ENCODE results near the gene RET. TPM values are rescaled to one million over a fixed set of nuclear protein-coding genes. Genes with fewer than 3 reads are reported as not detected.

Gene RET
- polyA plus RNA-seq, 3 donors = 0.08 to 0.39 (median 0.14) TPM

DNA sequence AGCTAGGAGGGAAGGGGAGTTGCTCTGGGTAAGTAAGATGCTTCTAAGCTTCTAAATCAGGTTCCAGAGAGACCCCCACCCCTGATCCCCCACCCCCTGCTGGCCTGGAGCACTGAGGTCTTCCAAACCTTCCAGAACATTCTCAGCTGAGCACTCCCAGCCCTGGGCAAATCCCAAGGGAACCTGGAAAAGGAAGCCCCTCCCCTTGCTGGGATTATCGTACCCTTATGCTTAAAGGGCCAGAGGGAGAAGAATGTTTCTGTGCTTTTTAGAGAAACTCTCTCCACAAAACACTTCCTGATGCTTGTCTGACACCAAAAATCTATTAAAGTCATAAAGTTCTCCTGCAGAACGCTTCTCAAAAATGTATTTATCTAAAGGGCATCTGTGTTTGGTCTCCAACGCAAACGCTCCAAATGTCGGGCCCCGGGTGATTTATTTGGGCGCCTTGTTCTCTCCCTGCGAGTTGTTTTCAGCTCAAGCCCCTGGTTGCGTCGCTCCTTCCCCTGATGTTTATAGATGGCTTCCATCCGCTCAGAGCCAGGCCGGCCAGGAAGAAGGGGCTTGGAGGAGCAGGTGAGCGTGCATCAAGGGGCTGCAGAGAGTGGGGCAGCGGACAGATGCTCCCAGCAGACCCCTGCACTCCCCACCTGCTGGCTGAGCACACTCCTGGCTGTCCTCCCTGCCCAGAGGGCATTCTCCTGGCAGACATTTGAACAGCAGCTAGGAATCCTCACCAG, 8.2 kb upstream of the RET start:
- Histone ChIP-seq H3K36me3 (replicated peaks in 1 of 2; ENCODE audit: control insufficient read depth in 1 of 2, insufficient read depth in 2 of 2, low read length in 2 of 2) (no peaks in the 10 kb centered on the region), H3K79me2 (ENCODE audit: insufficient read depth, low read length) (no peaks in the 10 kb centered on the region), H3K27me3 (ENCODE audit: control insufficient read depth in 2 of 2, insufficient read depth in 2 of 2, low read length in 2 of 2) (no peaks in the 10 kb centered on the region), H2AFZ (ENCODE audit: insufficient read depth, low read depth, low read length, poor library complexity, severe bottlenecking) (no peak overlapping the region), H3K4me1 (ENCODE audit: control insufficient read depth in 1 of 2, insufficient read depth in 2 of 2, low read length in 2 of 2) (no peaks in the 10 kb centered on the region), H3K9me3 (replicated peaks in 1 of 2; ENCODE audit: control insufficient read depth in 1 of 2, insufficient read depth in 1 of 2, low read length in 2 of 2) (no peaks in the 10 kb centered on the region), H3K4me2 (replicated peaks; ENCODE audit: extremely low read depth, low read length, poor library complexity, severe bottlenecking) (no peak overlapping the region), H3K27ac (ENCODE audit: low read depth in 1 of 2, low read length in 2 of 2) (no peak overlapping the region), H4K20me1 (ENCODE audit: insufficient read depth, low read length) (no peaks in the 10 kb centered on the region), H3K4me3 (replicated peaks in 1 of 3; ENCODE audit: low read depth in 2 of 3, low read length in 3 of 3) (no peak overlapping the region), H3K9ac (ENCODE audit: insufficient read depth, low read length, poor library complexity, severe bottlenecking) (no peak overlapping the region)
- 98% methylated on average over 8 of the region's 14 CpGs for WGBS (ENCODE audit: insufficient coverage)
- Mint-ChIP-seq H3K4me3 (no peak overlapping the region), H3K36me3 (no peaks in the 10 kb centered on the region), H3K27ac (peak overlapping the region in 1 of 7 donors; percentile 20), H3K9me3 (no peaks in the 10 kb centered on the region), H3K4me1 (no peaks in the 10 kb centered on the region), H3K27me3 (ENCODE audit: low read depth in 3 of 3) (peaks cover 1 to 5% (median 3%) of the 10 kb centered on the region in 3 donors)
- intact Hi-C loops (cut with micrococcal nuclease) = no loop called here
- no peak for DNase-seq
- TF ChIP-seq CTCF (IDR thresholded peaks at IDR 0.05) = no peak

GRCh38 chr10:43069211-43069515, 7.7 kb upstream of the RET start:
- Histone ChIP-seq H3K27me3 (ENCODE audit: control insufficient read depth in 2 of 2, insufficient read depth in 2 of 2, low read length in 2 of 2) (no peaks in the 10 kb centered on the region), H3K36me3 (replicated peaks in 1 of 2; ENCODE audit: control insufficient read depth in 1 of 2, insufficient read depth in 2 of 2, low read length in 2 of 2) (no peaks in the 10 kb centered on the region), H3K4me2 (replicated peaks; ENCODE audit: extremely low read depth, low read length, poor library complexity, severe bottlenecking) (no peak overlapping the region), H3K9ac (ENCODE audit: insufficient read depth, low read length, poor library complexity, severe bottlenecking) (no peak overlapping the region), H4K20me1 (ENCODE audit: insufficient read depth, low read length) (no peaks in the 10 kb centered on the region), H3K9me3 (replicated peaks in 1 of 2; ENCODE audit: control insufficient read depth in 1 of 2, insufficient read depth in 1 of 2, low read length in 2 of 2) (no peaks in the 10 kb centered on the region), H3K79me2 (ENCODE audit: insufficient read depth, low read length) (no peaks in the 10 kb centered on the region), H3K4me1 (ENCODE audit: control insufficient read depth in 1 of 2, insufficient read depth in 2 of 2, low read length in 2 of 2) (no peaks in the 10 kb centered on the region), H3K4me3 (replicated peaks in 1 of 3; ENCODE audit: low read depth in 2 of 3, low read length in 3 of 3) (no peak overlapping the region), H3K27ac (ENCODE audit: low read depth in 1 of 2, low read length in 2 of 2) (no peak overlapping the region), H2AFZ (ENCODE audit: insufficient read depth, low read depth, low read length, poor library complexity, severe bottlenecking) (no peak overlapping the region)
- Mint-ChIP-seq H3K27ac (no peak overlapping the region), H3K36me3 (no peaks in the 10 kb centered on the region), H3K27me3 (ENCODE audit: low read depth in 3 of 3) (peaks cover 2 to 6% (median 3%) of the 10 kb centered on the region in 3 donors), H3K4me1 (no peaks in the 10 kb centered on the region), H3K4me3 (no peak overlapping the region), H3K9me3 (no peaks in the 10 kb centered on the region)
- 90% methylated on average over 5 of the region's 5 CpGs for WGBS (ENCODE audit: insufficient coverage)
- no peak for DNase-seq
- intact Hi-C loops (cut with micrococcal nuclease) = no loop called here
- no peak for TF ChIP-seq CTCF (IDR thresholded peaks at IDR 0.05)

All from CD14-positive monocyte (primary cell).